Kidney epithelial cell (primary cell): ENCODE data around the gene CMYA5. TPM values are rescaled to one million over a fixed set of nuclear protein-coding genes. Genes with fewer than 3 reads are reported as not detected.

ENCODE experiments used
- DNase-seq: peaks from one replicate; pipeline ENCODE4 v3.0.0-alpha.2; 2010; ENCODE audit warnings: low read depth
- H3K27me3 ChIP-seq: 2 replicates; pipeline ENCODE4 v1.6.0; 2011; ENCODE audit warnings: low read length; ENCODE audit not compliant: control insufficient read depth, insufficient read depth
- H3K36me3 ChIP-seq: 2 replicates; pipeline ENCODE4 v1.5.1; 2011; ENCODE audit warnings: low read length; ENCODE audit not compliant: control insufficient read depth, insufficient read depth
- H3K4me3 ChIP-seq: 2 replicates; pipeline ENCODE4 v1.5.1; 2011; ENCODE audit warnings: low read depth, mild to moderate bottlenecking, control low read depth, low read length
- CTCF ChIP-seq: IDR thresholded peaks from 2 replicates; pipeline ENCODE4 v1.5.1; 2011; ENCODE audit warnings: mild to moderate bottlenecking, moderate library complexity, low read length, control low read depth, inconsistent platforms; ENCODE audit not compliant: insufficient read depth, poor library complexity, severe bottlenecking
- total RNA-seq: library from RNA; depleted of rRNA; stranded (reverse); fragments of >200 nt; gene quantifications from 2 replicates; pipeline ENCODE4 v1.2.3, GENCODE V29; 2015

The CMYA5 gene
- total RNA-seq, 1 donor from 2014 or later, result 0.96 TPM

GRCh38 chr5:79731775-79732174, 42.1 kb downstream of the CMYA5 start:
- no peak for DNase-seq
- H3K27me3 ChIP-seq, result peaks cover 5% of the 10 kb centered on the region
- H3K36me3 ChIP-seq, result no peaks in the 10 kb centered on the region
- no peak overlapping the region for H3K4me3 ChIP-seq
- no peak for TF ChIP-seq CTCF

- no peak for DNase-seq
- Histone ChIP-seq H3K36me3 (no peaks in the 10 kb centered on the region), H3K27me3 (no peaks in the 10 kb centered on the region), H3K4me3 (no peak overlapping the region)
- no peak for TF ChIP-seq CTCF
These were observed 47.2 kb downstream of the CMYA5 start for GRCh38 chr5:79736528-79737514.

- Histone ChIP-seq H3K36me3 (no peaks in the 10 kb centered on the region), H3K27me3 (no peaks in the 10 kb centered on the region), H3K4me3 (no peak overlapping the region)
- TF ChIP-seq CTCF, result no peak
- no peak for DNase-seq
These were observed 48.7 kb downstream of the CMYA5 start for GRCh38 chr5:79738349-79738748.

- Histone ChIP-seq H3K36me3 (no peaks in the 10 kb centered on the region), H3K27me3 (no peaks in the 10 kb centered on the region), H3K4me3 (no peak overlapping the region)
- no peak for DNase-seq
- no peak for TF ChIP-seq CTCF
These were observed 53.0 kb downstream of the CMYA5 start for GRCh38 chr5:79742549-79743136.

- no peak for TF ChIP-seq CTCF
- no peak for DNase-seq
- Histone ChIP-seq H3K36me3 (no peaks in the 10 kb centered on the region), H3K27me3 (no peaks in the 10 kb centered on the region), H3K4me3 (no peak overlapping the region)
These were observed 54.4 kb downstream of the CMYA5 start for GRCh38 chr5:79743846-79744605.
